ENCODE measurements around the gene RPS6KA5.
"Not testable (repeated sequence)": the region's sequence is repeated elsewhere in the genome, so short reads cannot be mapped to it uniquely, and the experiment has no call there.

RPS6KA5 gene

GRCh38 chr14:90839889-90840266 lies 220.6 kb downstream of the RPS6KA5 start:
- Mint-ChIP-seq H3K27me3 (ENCODE audit: low read depth) (peaks cover 6% of the 10 kb centered on the region), H3K9me3 (no peaks in the 10 kb centered on the region)

GRCh38 chr14:90839024-90839888 lies 221.2 kb downstream of the RPS6KA5 start:
- Mint-ChIP-seq H3K4me1 (ENCODE audit: low read depth) (peaks cover 25% of the 10 kb centered on the region), H3K27ac (no peak overlapping the region), H3K36me3 (ENCODE audit: low read depth) (no peaks in the 10 kb centered on the region), H3K9me3 (no peaks in the 10 kb centered on the region), H3K4me3 (no peak overlapping the region), H3K27me3 (ENCODE audit: low read depth) (peaks cover 6% of the 10 kb centered on the region)
- no peak for DNase-seq (ENCODE audit: low spot score)

More at GRCh38 chr14:90839889-90840266, 220.6 kb downstream of the RPS6KA5 start:
- Mint-ChIP-seq H3K27ac (no peak overlapping the region), H3K4me1 (ENCODE audit: low read depth) (peaks cover 25% of the 10 kb centered on the region), H3K36me3 (ENCODE audit: low read depth) (no peaks in the 10 kb centered on the region), H3K4me3 (no peak overlapping the region)
- DNase-seq (ENCODE audit: low spot score), result no peak

- not testable (repeated sequence) for H3K27me3 Mint-ChIP-seq (ENCODE audit: low read depth); H3K4me3 Mint-ChIP-seq; H3K9me3 Mint-ChIP-seq; H3K27ac Mint-ChIP-seq; H3K36me3 Mint-ChIP-seq (ENCODE audit: low read depth); DNase-seq (ENCODE audit: low spot score)
- peaks cover 26% of the 10 kb centered on the region for H3K4me1 Mint-ChIP-seq (ENCODE audit: low read depth)
These were observed 221.9 kb downstream of the RPS6KA5 start for GRCh38 chr14:90838531-90838930.

- DNase-seq (ENCODE audit: low spot score), result no peak
- Mint-ChIP-seq H3K4me3 (no peak overlapping the region), H3K4me1 (ENCODE audit: low read depth) (peaks cover 21% of the 10 kb centered on the region), H3K27me3 (ENCODE audit: low read depth) (peaks cover 6% of the 10 kb centered on the region), H3K9me3 (no peaks in the 10 kb centered on the region), H3K36me3 (ENCODE audit: low read depth) (no peaks in the 10 kb centered on the region), H3K27ac (no peak overlapping the region)
These were observed 223.1 kb downstream of the RPS6KA5 start for GRCh38 chr14:90837355-90837754.

GRCh38 chr14:90836692-90837063 lies 223.8 kb downstream of the RPS6KA5 start:
- Mint-ChIP-seq H3K36me3 (ENCODE audit: low read depth) (no peaks in the 10 kb centered on the region), H3K27me3 (ENCODE audit: low read depth) (peaks cover 6% of the 10 kb centered on the region), H3K9me3 (no peaks in the 10 kb centered on the region), H3K27ac (peak overlapping the region; percentile 67), H3K4me1 (ENCODE audit: low read depth) (peaks cover 21% of the 10 kb centered on the region), H3K4me3 (peak overlapping the region; percentile 69)
- no peak for DNase-seq (ENCODE audit: low spot score)

- no peaks in the 10 kb centered on the region for H3K9me3 Mint-ChIP-seq
- H3K36me3 Mint-ChIP-seq (ENCODE audit: low read depth), result peaks cover 2% of the 10 kb centered on the region
- H3K27ac Mint-ChIP-seq, result no peak overlapping the region
- H3K4me1 Mint-ChIP-seq (ENCODE audit: low read depth), result peaks cover 41% of the 10 kb centered on the region
- H3K4me3 Mint-ChIP-seq, result no peak overlapping the region
- no peak for DNase-seq (ENCODE audit: low spot score)
- no peaks in the 10 kb centered on the region for H3K27me3 Mint-ChIP-seq (ENCODE audit: low read depth)
These were observed 228.6 kb downstream of the RPS6KA5 start for GRCh38 chr14:90831821-90832220.

GRCh38 chr14:90830931-90831701 lies 229.3 kb downstream of the RPS6KA5 start:
- Mint-ChIP-seq H3K4me1 (ENCODE audit: low read depth) (peaks cover 38% of the 10 kb centered on the region), H3K9me3 (no peaks in the 10 kb centered on the region), H3K36me3 (ENCODE audit: low read depth) (peaks cover 2% of the 10 kb centered on the region), H3K27ac (no peak overlapping the region), H3K27me3 (ENCODE audit: low read depth) (no peaks in the 10 kb centered on the region), H3K4me3 (no peak overlapping the region)
- DNase-seq (ENCODE audit: low spot score), result no peak

- no peak overlapping the region for H3K27ac Mint-ChIP-seq
- peak overlapping the region; percentile 43 for H3K4me3 Mint-ChIP-seq
- peaks cover 31% of the 10 kb centered on the region for H3K4me1 Mint-ChIP-seq (ENCODE audit: low read depth)
- H3K36me3 Mint-ChIP-seq (ENCODE audit: low read depth), result peaks cover 2% of the 10 kb centered on the region
- peaks cover 6% of the 10 kb centered on the region for H3K9me3 Mint-ChIP-seq
- H3K27me3 Mint-ChIP-seq (ENCODE audit: low read depth), result no peaks in the 10 kb centered on the region
- no peak for DNase-seq (ENCODE audit: low spot score)
These were observed 230.8 kb downstream of the RPS6KA5 start for GRCh38 chr14:90829677-90830076.

GRCh38 chr14:90828642-90829487 lies 231.6 kb downstream of the RPS6KA5 start:
- peaks cover 10% of the 10 kb centered on the region for H3K9me3 Mint-ChIP-seq
- peak overlapping the region; percentile 83 for H3K4me3 Mint-ChIP-seq
- H3K27ac Mint-ChIP-seq, result peak overlapping the region; percentile 94
- H3K4me1 Mint-ChIP-seq (ENCODE audit: low read depth), result peaks cover 29% of the 10 kb centered on the region
- peaks cover 3% of the 10 kb centered on the region for H3K27me3 Mint-ChIP-seq (ENCODE audit: low read depth)
- peaks cover 6% of the 10 kb centered on the region for H3K36me3 Mint-ChIP-seq (ENCODE audit: low read depth)
- DNase-seq (ENCODE audit: low spot score), result peak; percentile 26

- peak; percentile 94 for DNase-seq (ENCODE audit: low spot score)
- peaks cover 18% of the 10 kb centered on the region for H3K9me3 Mint-ChIP-seq
- H3K4me3 Mint-ChIP-seq, result peak overlapping the region; percentile 83
- H3K27ac Mint-ChIP-seq, result peak overlapping the region; percentile 94
- peaks cover 29% of the 10 kb centered on the region for H3K4me1 Mint-ChIP-seq (ENCODE audit: low read depth)
- peaks cover 3% of the 10 kb centered on the region for H3K27me3 Mint-ChIP-seq (ENCODE audit: low read depth)
- H3K36me3 Mint-ChIP-seq (ENCODE audit: low read depth), result peaks cover 8% of the 10 kb centered on the region
These were observed 232.4 kb downstream of the RPS6KA5 start for GRCh38 chr14:90827919-90828610.

- H3K27ac Mint-ChIP-seq; H3K36me3 Mint-ChIP-seq (ENCODE audit: low read depth): not testable (repeated sequence)
These were observed 236.9 kb downstream of the RPS6KA5 start for GRCh38 chr14:90823542-90823941.

GRCh38 chr14:90820958-90821357 lies 239.5 kb downstream of the RPS6KA5 start:
- Mint-ChIP-seq H3K27me3 (ENCODE audit: low read depth) (peaks cover 18% of the 10 kb centered on the region), H3K4me1 (ENCODE audit: low read depth) (peaks cover 6% of the 10 kb centered on the region), H3K36me3 (ENCODE audit: low read depth) (peaks cover 6% of the 10 kb centered on the region), H3K27ac (no peak overlapping the region), H3K9me3 (peaks cover 19% of the 10 kb centered on the region), H3K4me3 (no peak overlapping the region)
- DNase-seq (ENCODE audit: low spot score), result peak; percentile 78

More at GRCh38 chr14:90823542-90823941, 236.9 kb downstream of the RPS6KA5 start:
- Mint-ChIP-seq H3K4me1 (ENCODE audit: low read depth) (peaks cover 17% of the 10 kb centered on the region), H3K9me3 (peaks cover 19% of the 10 kb centered on the region)
- not testable (repeated sequence) for H3K4me3 Mint-ChIP-seq; DNase-seq (ENCODE audit: low spot score); H3K27me3 Mint-ChIP-seq (ENCODE audit: low read depth)

GRCh38 chr14:90819734-90820393 lies 240.6 kb downstream of the RPS6KA5 start:
- peaks cover 6% of the 10 kb centered on the region for H3K36me3 Mint-ChIP-seq (ENCODE audit: low read depth)
- peaks cover 14% of the 10 kb centered on the region for H3K9me3 Mint-ChIP-seq
- H3K4me1 Mint-ChIP-seq (ENCODE audit: low read depth), result peaks cover 9% of the 10 kb centered on the region
- H3K4me3 Mint-ChIP-seq, result no peak overlapping the region
- no peak overlapping the region for H3K27ac Mint-ChIP-seq
- peaks cover 26% of the 10 kb centered on the region for H3K27me3 Mint-ChIP-seq (ENCODE audit: low read depth)
- no peak for DNase-seq (ENCODE audit: low spot score)

All from T-helper 2 cell treated with Interferon-gamma antibody and Interleukin-4, amounts not matched to agents 5 μg/mL and 100 μg/mL, for 36 hours (primary cell).